Measurements from ENCODE around the gene CERS6.

Gene CERS6

GRCh38 chr2:168525716-168526446, 69.8 kb downstream of the CERS6 start:
- Histone ChIP-seq H3K9me3 (ENCODE audit: control insufficient read depth, low read length) (no peaks in the 10 kb centered on the region), H3K9ac (no peak overlapping the region), H3K27me3 (ENCODE audit: control insufficient read depth, insufficient read depth, low read length) (no peaks in the 10 kb centered on the region), H3K79me2 (peaks cover 15% of the 10 kb centered on the region), H3K4me2 (ENCODE audit: low read length) (no peak overlapping the region), H2AFZ (no peak overlapping the region), H3K4me1 (peaks cover 16% of the 10 kb centered on the region), H3K36me3 (ENCODE audit: control insufficient read depth, insufficient read depth, low read length) (no peaks in the 10 kb centered on the region), H3K27ac (no peak overlapping the region), H3K4me3 (ENCODE audit: low read depth, low read length) (no peak overlapping the region)
- TF ChIP-seq CTCF (IDR thresholded peaks at IDR 0.05) = no peak

GRCh38 chr2:168526641-168527040, 70.6 kb downstream of the CERS6 start:
- Histone ChIP-seq H3K9me3 (ENCODE audit: control insufficient read depth, low read length) (no peaks in the 10 kb centered on the region), H3K79me2 (peaks cover 15% of the 10 kb centered on the region), H3K4me2 (ENCODE audit: low read length) (no peak overlapping the region), H3K27me3 (ENCODE audit: control insufficient read depth, insufficient read depth, low read length) (no peaks in the 10 kb centered on the region), H3K9ac (no peak overlapping the region), H2AFZ (no peak overlapping the region), H3K36me3 (ENCODE audit: control insufficient read depth, insufficient read depth, low read length) (no peaks in the 10 kb centered on the region), H3K4me1 (peaks cover 16% of the 10 kb centered on the region), H3K27ac (no peak overlapping the region), H3K4me3 (ENCODE audit: low read depth, low read length) (no peak overlapping the region)
- no peak for TF ChIP-seq CTCF (IDR thresholded peaks at IDR 0.05)

DNA sequence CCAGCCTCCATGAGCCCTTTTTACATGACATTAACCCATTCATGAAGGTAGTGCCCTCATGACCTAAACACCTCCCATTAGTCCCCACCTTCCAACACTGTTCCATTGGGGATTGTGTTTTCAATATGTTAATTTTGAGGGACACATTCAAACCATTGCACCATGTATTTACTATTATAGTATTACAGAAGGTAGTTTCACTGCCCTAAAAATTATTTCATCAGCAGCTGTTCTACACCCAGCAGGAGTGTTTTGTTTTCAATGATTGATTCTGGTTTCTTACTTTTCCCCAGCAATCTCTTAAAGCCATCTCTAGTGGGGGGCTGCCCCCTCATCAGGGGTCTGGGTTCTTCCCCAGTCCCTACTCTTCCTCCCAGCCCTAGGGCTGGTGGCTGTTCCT, 71.9 kb downstream of the CERS6 start:
- no peaks in the 10 kb centered on the region for H3K36me3 ChIP-seq (ENCODE audit: control insufficient read depth, insufficient read depth, low read length)
- H3K79me2 ChIP-seq = peaks cover 13% of the 10 kb centered on the region
- H3K27ac ChIP-seq = no peak overlapping the region
- H3K27me3 ChIP-seq (ENCODE audit: control insufficient read depth, insufficient read depth, low read length) = no peaks in the 10 kb centered on the region
- peaks cover 16% of the 10 kb centered on the region for H3K4me1 ChIP-seq
- H3K9me3 ChIP-seq (ENCODE audit: control insufficient read depth, low read length) = no peaks in the 10 kb centered on the region
- no peak overlapping the region for H3K9ac ChIP-seq
- H3K4me2 ChIP-seq (ENCODE audit: low read length) = no peak overlapping the region
- no peak overlapping the region for H2AFZ ChIP-seq
- no peak overlapping the region for H3K4me3 ChIP-seq (ENCODE audit: low read depth, low read length)
- TF ChIP-seq CTCF (IDR thresholded peaks at IDR 0.05) = no peak

GRCh38 chr2:168528469-168528868, 72.4 kb downstream of the CERS6 start:
- Histone ChIP-seq H3K9me3 (ENCODE audit: control insufficient read depth, low read length) (no peaks in the 10 kb centered on the region), H3K9ac (no peak overlapping the region), H3K4me2 (ENCODE audit: low read length) (no peak overlapping the region), H3K4me1 (peaks cover 16% of the 10 kb centered on the region), H3K27me3 (ENCODE audit: control insufficient read depth, insufficient read depth, low read length) (no peaks in the 10 kb centered on the region), H3K79me2 (peaks cover 12% of the 10 kb centered on the region), H2AFZ (no peak overlapping the region), H3K36me3 (ENCODE audit: control insufficient read depth, insufficient read depth, low read length) (no peaks in the 10 kb centered on the region), H3K27ac (no peak overlapping the region), H3K4me3 (ENCODE audit: low read depth, low read length) (no peak overlapping the region)
- TF ChIP-seq CTCF (IDR thresholded peaks at IDR 0.05) = no peak

Data from parathyroid adenoma (tissue), 2 donors.